Neuronal stem cell (in vitro differentiated cells): ENCODE data around the gene DET1.
"Not testable (repeated sequence)": the region's sequence is repeated elsewhere in the genome, so short reads cannot be mapped to it uniquely, and the experiment has no call there.

Experiments used
- DNase-seq: peaks from one replicate; pipeline ENCODE4 v3.0.0-alpha.2; 2013; ENCODE audit warnings: low spot score
- H2AFZ ChIP-seq: one replicate; pipeline ENCODE4 v1.6.1; 2013; ENCODE audit warnings: mild to moderate bottlenecking, low read length, inconsistent platforms
- H2AK5ac ChIP-seq: 2 replicates; pipeline ENCODE4 v1.6.1; 2013; ENCODE audit warnings: low read depth, mild to moderate bottlenecking, inconsistent platforms, low read length, moderate library complexity, mixed read lengths
- H2BK120ac ChIP-seq: 2 replicates; pipeline ENCODE4 v1.6.1; 2013; ENCODE audit warnings: low read depth, mild to moderate bottlenecking, inconsistent platforms, low read length, moderate library complexity, mixed read lengths
- H2BK12ac ChIP-seq: one replicate; pipeline ENCODE4 v1.6.1; 2013; ENCODE audit warnings: low read length, inconsistent platforms
- H2BK15ac ChIP-seq: 2 replicates; pipeline ENCODE4 v1.6.1; 2013; ENCODE audit warnings: mild to moderate bottlenecking, low read length, inconsistent platforms, mixed read lengths
- H2BK5ac ChIP-seq: one replicate; pipeline ENCODE4 v1.6.1; 2013; ENCODE audit warnings: inconsistent platforms, mild to moderate bottlenecking, low read length, moderate library complexity
- H3K14ac ChIP-seq: one replicate; pipeline ENCODE4 v1.6.1; 2013; ENCODE audit warnings: low read length, inconsistent platforms
- H3K18ac ChIP-seq: 2 replicates; pipeline ENCODE4 v1.6.1; 2013; ENCODE audit warnings: low read length, inconsistent platforms
- H3K23ac ChIP-seq: 2 replicates; pipeline ENCODE4 v1.6.1; 2013; ENCODE audit warnings: low read depth, mild to moderate bottlenecking, mixed read lengths, low read length, inconsistent platforms; ENCODE audit not compliant: poor library complexity
- H3K27ac ChIP-seq: replicated peaks from 3 replicates; pipeline ENCODE4 v1.5.1; 2013; ENCODE audit warnings: low read length, inconsistent platforms
- H3K27me3 ChIP-seq, 3 experiments: 2 replicates each; pipeline ENCODE4 v1.6.1; 2013; ENCODE audit warnings: low read length in 3 of 3, mild to moderate bottlenecking in 2 of 3, inconsistent platforms in 1 of 3, low read depth in 1 of 3, mixed read lengths in 1 of 3, moderate library complexity in 1 of 3; ENCODE audit not compliant: control insufficient read depth in 3 of 3, insufficient read depth in 3 of 3
- H3K36me3 ChIP-seq, 2 donors: replicated peaks in 1 of 2; 2 replicates each; pipeline ENCODE4 v1.6.1; 2013; ENCODE audit warnings: low read length in 2 of 2; ENCODE audit not compliant: control insufficient read depth in 2 of 2, insufficient read depth in 2 of 2
- H3K4ac ChIP-seq: 2 replicates; pipeline ENCODE4 v1.6.1; 2013; ENCODE audit warnings: inconsistent platforms, mild to moderate bottlenecking, low read length, moderate library complexity
- H3K4me1 ChIP-seq, 2 donors: 1 replicate in 1 of 2; 2 replicates in 1 of 2; pipeline ENCODE4 v1.6.1; 2013; ENCODE audit warnings: low read length in 2 of 2, low read depth in 1 of 2; ENCODE audit not compliant: control insufficient read depth in 2 of 2, insufficient read depth in 1 of 2
- H3K4me2 ChIP-seq: one replicate; pipeline ENCODE4 v1.6.1; 2013; ENCODE audit warnings: mild to moderate bottlenecking, low read length, inconsistent platforms; ENCODE audit not compliant: insufficient read depth, poor library complexity, severe bottlenecking
- H3K4me3 ChIP-seq, 2 donors: 2 replicates each; pipeline ENCODE4 v1.5.1; 2013; ENCODE audit warnings: low read length in 2 of 2, mild to moderate bottlenecking in 2 of 2, inconsistent platforms in 1 of 2, moderate library complexity in 1 of 2
- H3K79me1 ChIP-seq: one replicate; pipeline ENCODE4 v1.6.1; 2013; ENCODE audit warnings: low read depth, mild to moderate bottlenecking, inconsistent platforms, low read length, moderate library complexity
- H3K9ac ChIP-seq: one replicate; pipeline ENCODE4 v1.6.1; 2013; ENCODE audit warnings: mild to moderate bottlenecking, low read depth, low read length, inconsistent platforms; ENCODE audit not compliant: poor library complexity
- H3K9me3 ChIP-seq, 2 donors: replicated peaks in 1 of 2; 2 replicates each; pipeline versions ENCODE3 to v1.6.1; 2013; ENCODE audit warnings: low read length in 2 of 2, mild to moderate bottlenecking in 2 of 2, inconsistent platforms in 1 of 2, low read depth in 1 of 2, mixed read lengths in 1 of 2, moderate library complexity in 1 of 2; ENCODE audit not compliant: control insufficient read depth in 2 of 2, insufficient read depth in 1 of 2
- H4K8ac ChIP-seq: one replicate; pipeline ENCODE4 v1.6.1; 2013; ENCODE audit warnings: low read depth, mild to moderate bottlenecking, inconsistent platforms, low read length, moderate library complexity
- H4K91ac ChIP-seq: one replicate; pipeline ENCODE4 v1.6.1; 2013; ENCODE audit warnings: low read length, low read depth, mild to moderate bottlenecking, inconsistent platforms; ENCODE audit not compliant: poor library complexity
- WGBS, 2 donors: extraction: QIAGEN DNeasy Blood & Tissue Kit; methylation state at CpG; one replicate each; pipeline ENCODE4 v1.1.7; 2013; ENCODE audit warnings: missing lambda C conversion rate in 2 of 2, mixed read lengths in 1 of 2; ENCODE audit not compliant: insufficient read length in 2 of 2, insufficient replicate concordance in 1 of 2; ENCODE audit errors: extremely low coverage in 2 of 2; 5-methylcytosine and 5-hydroxymethylcytosine counted together

Gene DET1

DNA sequence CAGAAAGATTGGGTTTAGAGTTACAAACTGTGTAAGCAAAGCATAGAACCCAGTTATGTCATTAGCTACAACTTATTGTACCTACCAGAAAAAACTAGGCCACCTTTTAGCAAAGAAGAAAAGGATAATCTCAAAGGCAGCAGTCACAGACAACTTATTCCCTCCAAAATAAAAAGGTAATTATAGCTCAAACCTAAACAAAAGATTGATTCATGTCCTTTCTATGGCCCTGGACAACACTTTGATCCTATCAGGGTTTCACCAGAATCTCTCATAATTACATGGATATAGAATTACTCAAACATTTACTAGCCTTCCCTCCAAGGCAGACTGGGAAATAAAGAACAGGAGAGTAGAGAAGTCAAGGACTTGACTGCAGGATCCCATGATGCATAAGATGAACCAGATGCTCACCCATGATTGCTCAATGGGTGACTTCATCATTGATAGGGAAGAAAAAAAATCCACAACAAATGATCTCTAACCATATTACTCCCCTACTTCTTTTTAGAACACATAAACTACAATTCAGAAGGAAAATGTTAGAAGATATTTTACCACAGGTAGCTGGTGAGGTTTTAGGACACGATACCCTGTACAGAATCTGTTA lies 17.4 kb downstream of the DET1 start:
- Histone ChIP-seq H3K79me1 (no peaks in the 10 kb centered on the region), H3K4ac (no peak overlapping the region), H3K4me2 (no peak overlapping the region), H3K27me3 (no peaks in the 10 kb centered on the region), H3K4me3 (no peak overlapping the region), H3K27ac (no peak overlapping the region), H3K23ac (no peak overlapping the region), H2AFZ (no peak overlapping the region), H3K36me3 (peaks cover 14 to 88% of the 10 kb centered on the region in 2 donors), H2BK5ac (no peak overlapping the region), H2BK15ac (no peak overlapping the region), H3K9me3 (peaks cover 2 to 12% of the 10 kb centered on the region in 2 donors), H4K91ac (no peak overlapping the region), H2AK5ac (no peak overlapping the region), H3K4me1 (no peaks in the 10 kb centered on the region), H3K9ac (no peak overlapping the region), H4K8ac (no peak overlapping the region), H2BK120ac (no peak overlapping the region), H3K14ac (no peak overlapping the region), H3K18ac (no peak overlapping the region), H2BK12ac (no peak overlapping the region)
- DNase-seq: no peak
- no CpG with 5 or more reads among the region's 1 CpG for WGBS, 2 donors

DNA sequence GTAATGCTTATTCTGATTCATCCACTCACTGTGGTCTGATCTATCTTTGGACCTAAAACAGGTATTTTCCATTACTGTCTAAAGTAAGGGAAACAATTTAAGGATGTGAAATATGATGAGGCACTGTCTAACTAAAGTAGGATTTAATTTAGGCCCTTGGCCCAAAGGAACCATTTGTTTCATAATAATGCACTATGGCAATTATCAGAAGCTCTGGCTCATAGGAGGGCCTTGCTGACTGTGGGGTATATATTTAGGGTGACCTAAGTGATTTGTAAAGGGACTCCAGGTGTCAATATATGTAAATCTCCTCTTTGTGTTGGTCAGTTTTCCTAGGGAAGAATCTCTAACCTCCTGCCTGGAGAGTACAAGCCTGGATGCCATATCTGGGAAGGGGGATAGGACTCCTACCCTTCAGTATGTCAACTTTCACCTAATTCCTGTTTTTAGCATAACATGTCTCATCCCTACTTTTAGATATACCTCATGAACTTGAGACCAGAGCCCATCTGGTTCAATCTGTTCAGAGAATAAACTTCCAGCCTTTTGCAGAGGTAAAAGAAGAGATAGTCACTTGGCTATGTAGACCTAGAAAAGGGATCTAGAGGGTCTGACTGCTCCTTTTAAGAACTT lies 20.1 kb downstream of the DET1 start:
- H4K8ac ChIP-seq: no peak overlapping the region
- H3K4me3 ChIP-seq: no peak overlapping the region
- no peak overlapping the region for H3K4me2 ChIP-seq
- no peak overlapping the region for H2BK5ac ChIP-seq
- H2BK12ac ChIP-seq: no peak overlapping the region
- no peaks in the 10 kb centered on the region for H3K27me3 ChIP-seq
- H3K9me3 ChIP-seq: peaks cover 2 to 12% of the 10 kb centered on the region in 2 donors
- H3K27ac ChIP-seq: no peak overlapping the region
- no peak overlapping the region for H2BK15ac ChIP-seq
- H4K91ac ChIP-seq: no peak overlapping the region
- H3K36me3 ChIP-seq: peaks cover 14 to 81% of the 10 kb centered on the region in 2 donors
- no peaks in the 10 kb centered on the region for H3K79me1 ChIP-seq
- no peak overlapping the region for H3K9ac ChIP-seq
- H3K4me1 ChIP-seq: no peaks in the 10 kb centered on the region
- H3K23ac ChIP-seq: no peak overlapping the region
- H3K14ac ChIP-seq: no peak overlapping the region
- H3K18ac ChIP-seq: no peak overlapping the region
- no peak overlapping the region for H2AK5ac ChIP-seq
- no peak overlapping the region for H2BK120ac ChIP-seq
- no peak overlapping the region for H3K4ac ChIP-seq
- DNase-seq: no peak
- no peak overlapping the region for H2AFZ ChIP-seq

DNA sequence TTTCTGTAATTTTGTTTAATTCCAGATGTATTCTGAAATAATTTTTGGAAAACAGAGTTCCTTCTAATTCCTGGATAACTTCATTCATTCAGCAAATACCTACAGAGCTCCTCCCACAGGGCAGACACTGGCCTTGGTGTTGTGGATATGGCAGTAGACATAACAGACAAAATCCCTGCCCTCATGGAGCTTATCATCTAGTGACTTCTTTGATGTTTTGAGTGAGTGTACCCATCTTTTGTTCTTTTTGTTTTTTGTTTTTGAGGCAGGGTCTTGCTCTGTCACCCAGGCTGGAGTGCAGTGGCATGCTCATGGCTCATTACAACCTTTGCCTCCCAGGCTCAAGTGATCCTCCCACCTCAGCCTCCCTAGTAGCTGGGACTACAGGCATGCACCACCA lies 21.1 kb downstream of the DET1 start:
- Histone ChIP-seq H2AK5ac (no peak overlapping the region), H3K23ac (no peak overlapping the region), H2BK15ac (no peak overlapping the region), H3K4me1 (no peaks in the 10 kb centered on the region), H4K91ac (no peak overlapping the region), H2BK120ac (no peak overlapping the region), H3K4me3 (no peak overlapping the region), H2AFZ (no peak overlapping the region), H3K9me3 (peaks cover 2 to 12% of the 10 kb centered on the region in 2 donors), H3K27ac (no peak overlapping the region), H3K4ac (no peak overlapping the region), H2BK5ac (no peak overlapping the region), H3K79me1 (no peaks in the 10 kb centered on the region), H2BK12ac (no peak overlapping the region), H3K9ac (no peak overlapping the region), H3K18ac (no peak overlapping the region), H3K27me3 (no peaks in the 10 kb centered on the region), H3K4me2 (no peak overlapping the region), H3K14ac (no peak overlapping the region), H3K36me3 (peaks cover 5 to 78% of the 10 kb centered on the region in 2 donors), H4K8ac (no peak overlapping the region)
- DNase-seq: no peak

DNA sequence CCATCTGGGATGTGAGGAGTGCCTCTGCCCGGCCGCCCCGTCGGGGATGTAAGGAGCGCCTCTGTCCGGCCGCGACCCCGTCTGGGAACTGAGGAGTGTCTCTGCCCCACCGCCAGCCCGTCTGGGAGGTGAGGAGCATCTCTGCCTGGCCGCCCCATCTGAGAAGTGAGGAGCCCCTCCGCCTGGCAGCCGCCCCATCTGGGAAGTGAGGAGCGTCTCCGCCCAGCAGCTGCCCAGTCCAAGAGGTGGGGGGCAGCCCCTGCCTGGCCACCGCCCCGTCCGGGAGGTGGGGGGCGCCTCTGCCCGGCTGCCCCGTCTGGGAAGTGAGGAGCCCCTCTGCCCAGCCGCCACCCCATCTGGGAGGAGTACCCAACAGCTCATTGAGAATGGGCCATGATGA lies 22.4 kb downstream of the DET1 start:
- H2BK15ac ChIP-seq, H3K23ac ChIP-seq, H3K27me3 ChIP-seq, H3K79me1 ChIP-seq, H4K8ac ChIP-seq, H2BK5ac ChIP-seq, H3K9ac ChIP-seq, H4K91ac ChIP-seq, H3K4me3 ChIP-seq, H2BK120ac ChIP-seq, H3K4me1 ChIP-seq, H3K18ac ChIP-seq, H3K4ac ChIP-seq, H2AK5ac ChIP-seq, H3K27ac ChIP-seq, H3K14ac ChIP-seq, H2BK12ac ChIP-seq, H3K4me2 ChIP-seq, DNase-seq, H2AFZ ChIP-seq: not testable (repeated sequence)
- no CpG with 5 or more reads among the region's 23 CpGs for WGBS, 2 donors
- Histone ChIP-seq H3K36me3 (peaks cover 4 to 72% of the 10 kb centered on the region in 2 donors), H3K9me3 (peaks cover 2 to 12% of the 10 kb centered on the region in 2 donors)
